GM21390 (cell line): ENCODE data around the gene ANKIB1.
"Not testable (repeated sequence)": the region's sequence is repeated elsewhere in the genome, so short reads cannot be mapped to it uniquely, and the experiment has no call there.

ENCODE experiments used
- ATAC-seq: cut with Tn5 transposase; IDR thresholded peaks from one replicate; pipeline ENCODE4 v1.9.1; 2021; ENCODE audit not compliant: unreplicated experiment

Gene ANKIB1

DNA sequence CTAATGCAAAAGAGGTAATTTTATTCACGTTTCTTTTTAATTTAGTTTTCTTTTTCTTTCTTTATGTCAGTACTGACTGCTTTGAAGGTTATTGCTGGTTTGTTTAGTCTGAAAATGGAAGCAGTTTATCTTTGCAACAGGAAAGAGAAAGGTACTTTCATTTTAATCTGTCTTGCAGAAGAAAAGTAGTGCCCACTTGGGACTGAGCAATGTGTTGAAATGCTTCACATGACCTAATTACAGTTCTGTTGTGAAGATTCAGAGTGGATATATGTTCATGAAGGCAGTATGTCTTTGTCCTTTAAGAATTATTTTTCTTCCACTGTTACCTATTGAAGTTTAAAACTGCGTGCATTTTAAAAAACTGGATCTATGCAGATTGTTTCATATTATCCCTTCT lies 80.1 kb downstream of the ANKIB1 start:
- ATAC-seq = no peak

DNA sequence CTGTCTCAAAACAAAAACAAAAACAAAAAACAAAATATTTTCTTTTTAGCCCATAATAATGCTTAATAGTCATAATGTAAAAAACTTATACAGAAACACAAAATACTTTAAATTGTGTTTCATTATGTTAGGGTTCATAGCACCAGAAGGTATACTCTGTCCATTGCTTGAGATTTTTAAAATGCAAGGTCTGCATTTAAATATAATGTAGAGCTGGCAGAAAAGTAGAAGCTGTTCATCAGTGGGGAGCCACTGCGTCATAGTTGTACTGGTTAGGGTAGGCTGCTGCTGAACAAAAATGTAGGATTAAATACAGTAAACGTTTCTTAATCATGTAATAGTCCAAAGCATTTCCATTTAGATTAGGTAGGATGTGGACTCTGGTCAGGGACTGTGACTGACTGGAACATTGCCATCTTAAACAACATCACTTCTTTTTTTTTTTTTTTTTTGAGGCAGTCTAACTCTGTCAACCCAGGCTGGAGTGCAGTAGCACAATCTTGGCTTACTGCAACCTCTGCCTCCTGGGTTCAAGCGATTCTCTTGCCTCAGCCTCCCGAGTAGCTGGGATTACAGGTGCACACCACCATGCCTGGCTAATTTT lies 85.2 kb downstream of the ANKIB1 start:
- no peak for ATAC-seq

DNA sequence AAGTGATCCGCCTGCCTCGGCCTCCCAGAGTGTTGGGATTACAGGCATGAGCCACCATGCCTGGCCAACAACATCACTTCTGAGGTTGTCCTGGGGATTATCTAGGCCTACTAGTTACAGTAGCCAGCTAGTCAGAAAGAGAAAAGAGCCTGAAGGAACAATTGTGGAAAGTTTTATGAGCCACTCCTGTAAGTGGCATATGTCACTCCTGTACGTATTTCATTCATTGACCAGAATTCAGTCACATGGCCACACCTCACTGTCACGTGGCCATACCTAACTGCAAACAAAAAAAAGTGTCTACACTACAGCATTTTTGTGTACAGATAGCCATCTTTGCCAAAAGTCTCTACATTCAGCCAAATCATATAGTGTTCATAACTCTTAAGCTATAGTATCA lies 85.7 kb downstream of the ANKIB1 start:
- no peak for ATAC-seq

DNA sequence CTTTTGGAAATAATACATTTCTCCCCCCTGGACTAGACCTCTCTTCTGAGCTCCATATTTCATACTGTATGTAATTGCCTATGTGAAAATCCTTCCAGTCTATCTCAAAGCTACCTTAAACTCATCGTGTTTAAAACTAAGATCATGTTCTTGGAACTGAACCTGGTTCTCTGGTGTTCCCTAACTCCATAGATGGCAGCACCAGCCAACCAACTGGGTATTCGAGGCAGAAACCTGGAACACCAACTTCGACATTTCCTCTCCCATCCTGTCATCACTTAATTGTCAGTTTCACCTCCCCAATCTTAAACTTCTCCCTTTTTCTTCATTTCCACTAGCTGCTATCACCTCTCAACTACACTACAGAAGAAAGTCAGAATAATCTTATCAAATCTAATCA lies 87.0 kb downstream of the ANKIB1 start:
- ATAC-seq = no peak

DNA sequence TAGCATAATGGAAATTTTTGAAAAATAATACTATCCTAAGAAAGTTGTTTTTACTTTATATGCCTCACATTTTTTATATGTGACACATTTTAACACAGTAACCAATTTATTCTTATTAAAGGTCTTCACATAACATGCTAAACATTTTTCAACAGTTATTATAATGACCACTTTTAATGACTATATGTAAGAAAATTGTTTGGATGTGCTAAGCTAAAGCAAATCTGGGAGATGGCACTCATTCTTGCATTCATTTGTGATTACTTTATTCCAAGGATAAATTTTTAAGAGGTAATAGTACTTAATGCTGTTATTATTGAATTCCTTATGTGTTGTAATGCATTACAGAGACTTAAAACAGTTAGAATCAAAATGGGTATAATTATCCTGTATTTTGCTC lies 88.1 kb downstream of the ANKIB1 start:
- no peak for ATAC-seq

DNA sequence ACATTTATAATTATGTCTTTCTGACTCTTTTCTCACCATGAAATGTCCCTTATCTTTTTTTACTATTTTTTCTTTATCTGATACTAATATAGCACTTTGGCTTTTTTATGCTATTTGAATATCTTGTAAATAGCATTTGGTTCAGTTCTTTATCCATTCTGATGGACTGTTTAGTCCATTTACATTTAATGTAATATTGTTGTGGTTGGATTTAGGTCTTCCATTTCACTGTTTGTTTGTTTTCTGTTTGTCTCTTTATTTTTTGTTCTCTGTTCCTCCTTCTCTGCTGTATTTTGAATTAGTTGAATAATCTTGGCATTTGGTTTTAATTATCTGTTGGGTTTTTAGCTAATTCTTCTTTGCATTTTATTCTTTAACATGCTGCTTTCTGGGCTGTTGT lies 89.8 kb downstream of the ANKIB1 start:
- ATAC-seq = no peak

DNA sequence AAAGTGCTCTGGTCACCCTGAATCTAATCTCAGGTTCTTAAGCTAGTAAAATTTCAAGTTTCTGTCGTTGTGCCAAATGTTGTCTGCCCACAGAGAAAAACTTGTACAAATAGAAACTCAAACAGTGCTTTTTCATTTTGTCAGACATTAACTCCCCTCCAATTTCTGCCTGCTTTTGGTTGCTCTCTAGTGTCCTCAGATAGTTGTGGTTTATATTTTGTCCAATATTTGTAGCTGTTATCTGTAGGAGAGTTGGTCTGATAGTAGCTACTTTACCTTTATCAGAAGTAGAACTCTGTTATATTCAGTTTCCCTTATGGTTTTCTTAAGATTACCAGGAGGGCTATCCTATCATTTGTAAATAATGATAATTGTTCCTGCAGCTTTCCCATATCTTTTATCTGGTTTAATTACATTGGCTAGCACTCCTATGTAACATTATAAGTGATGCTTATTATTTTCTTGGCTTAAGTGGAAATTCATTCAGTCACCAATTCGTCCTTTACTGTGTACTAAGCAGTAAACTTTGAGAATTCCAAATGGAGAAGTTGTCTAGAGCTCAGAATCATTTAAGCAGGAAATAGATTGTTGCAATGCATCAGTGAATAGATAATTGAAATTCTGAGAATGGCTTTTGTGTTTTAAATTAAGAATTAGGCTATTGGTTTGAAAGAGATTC lies 91.0 kb downstream of the ANKIB1 start:
- no peak for ATAC-seq

DNA sequence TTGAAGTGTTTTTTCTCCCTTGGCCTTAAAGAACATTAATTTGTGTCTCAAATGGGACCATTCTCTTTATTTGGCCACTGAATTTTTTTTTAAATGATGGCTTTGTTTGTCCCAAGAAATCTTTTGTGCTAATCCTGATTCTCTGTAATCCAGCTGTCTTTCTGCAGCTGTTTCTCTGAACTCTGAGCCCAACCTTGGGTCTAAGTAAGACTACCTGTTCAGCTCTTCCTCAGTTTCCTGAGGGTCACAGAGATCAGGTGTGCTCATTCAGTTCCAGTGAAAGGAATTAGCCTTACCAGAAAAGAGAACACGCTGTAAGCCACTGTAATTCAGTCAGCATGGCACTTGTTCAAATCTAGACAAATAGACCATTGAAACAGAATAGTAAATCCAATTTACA lies 94.2 kb downstream of the ANKIB1 start:
- ATAC-seq = no peak

DNA sequence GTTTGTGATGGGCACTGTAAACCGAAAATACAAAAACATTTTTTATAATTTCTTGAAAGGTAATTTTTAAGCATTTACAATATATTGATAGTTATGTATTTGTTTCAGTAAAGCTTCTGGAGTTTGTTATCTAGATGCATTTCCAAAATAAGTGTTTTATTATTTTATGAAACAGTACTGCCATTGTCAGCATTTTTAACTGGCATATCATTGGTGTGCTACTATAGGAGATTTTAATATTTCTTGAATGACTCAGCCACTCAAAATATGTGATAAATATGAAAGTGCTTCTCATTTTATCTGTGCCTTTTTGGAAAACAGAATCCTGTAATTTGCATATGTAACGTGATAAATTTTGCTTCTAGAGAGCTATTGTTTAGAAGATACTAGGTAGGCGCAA lies 97.9 kb downstream of the ANKIB1 start:
- no peak for ATAC-seq

DNA sequence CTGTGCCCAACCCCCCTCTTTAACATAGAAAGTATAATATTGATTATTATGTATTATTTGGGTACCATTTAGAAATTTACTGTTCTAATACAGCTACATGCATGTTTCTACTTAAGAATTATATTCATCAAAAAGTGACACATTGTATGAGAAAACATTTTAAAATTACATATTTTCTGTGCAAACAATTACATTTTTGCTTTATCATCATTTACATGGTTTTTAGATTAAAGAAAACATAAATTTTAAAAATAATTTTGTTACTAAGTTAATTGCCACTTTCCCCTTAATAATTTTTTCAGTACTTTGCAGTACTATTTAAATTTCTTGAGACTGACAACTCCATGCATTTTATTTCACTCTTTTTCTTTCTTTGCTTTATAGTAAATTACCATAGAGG lies 106.2 kb downstream of the ANKIB1 start:
- no peak for ATAC-seq

DNA sequence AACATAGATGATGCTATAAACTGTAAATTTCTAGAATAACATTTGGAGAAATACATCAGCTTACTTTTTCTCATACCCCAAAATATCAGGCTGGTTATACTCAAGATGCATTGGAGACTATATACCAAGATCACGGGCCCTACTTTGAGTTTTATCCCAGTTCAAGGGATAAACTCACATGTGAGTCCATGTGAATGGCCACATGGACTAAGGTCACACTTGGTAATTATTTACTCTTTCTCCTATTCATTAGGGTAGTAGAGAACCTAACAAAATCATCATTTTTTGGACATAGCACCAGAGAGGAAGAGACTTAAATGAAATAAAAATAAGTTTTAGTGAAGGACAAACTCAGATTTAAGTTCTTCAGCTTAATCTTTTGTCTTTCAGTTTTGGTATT lies 108.4 kb downstream of the ANKIB1 start:
- ATAC-seq = no peak

DNA sequence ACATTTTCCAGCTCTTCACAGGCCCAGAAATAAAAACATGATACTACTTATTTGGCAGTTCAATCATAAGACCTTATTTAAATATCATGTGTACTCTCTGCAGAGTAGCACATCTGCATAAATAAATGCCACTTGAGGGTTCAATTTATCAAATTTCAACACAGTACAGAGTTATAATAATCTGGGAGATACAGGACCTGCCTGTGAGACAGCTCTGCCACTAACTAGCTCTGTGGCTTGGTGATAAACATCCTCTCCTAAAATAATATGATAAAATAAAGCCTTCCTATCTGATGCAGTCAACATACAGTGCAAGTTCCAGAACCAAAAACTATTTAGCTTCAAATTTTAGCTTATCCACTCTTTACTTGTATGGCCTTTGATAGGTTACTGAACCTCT lies 110.6 kb downstream of the ANKIB1 start:
- ATAC-seq = no peak

DNA sequence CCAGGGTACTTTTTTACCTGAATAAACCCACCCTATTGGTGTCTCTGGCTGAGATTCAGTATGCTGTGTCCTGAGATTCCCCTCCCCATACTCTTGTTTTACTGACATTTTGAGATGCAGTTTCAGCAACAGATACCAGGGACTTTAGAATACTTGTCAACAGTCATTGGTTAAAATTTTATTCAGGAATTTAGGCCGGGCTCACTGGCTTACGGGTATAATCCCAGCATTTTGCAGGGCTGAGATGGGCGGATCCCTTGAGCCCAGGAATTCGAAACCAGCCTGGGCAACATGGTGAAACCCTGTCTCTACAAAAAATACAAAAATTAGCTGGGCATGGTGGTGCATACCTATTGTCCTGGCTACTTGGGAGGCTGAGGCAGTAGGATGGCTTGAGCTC lies 111.5 kb downstream of the ANKIB1 start:
- ATAC-seq = no peak

DNA sequence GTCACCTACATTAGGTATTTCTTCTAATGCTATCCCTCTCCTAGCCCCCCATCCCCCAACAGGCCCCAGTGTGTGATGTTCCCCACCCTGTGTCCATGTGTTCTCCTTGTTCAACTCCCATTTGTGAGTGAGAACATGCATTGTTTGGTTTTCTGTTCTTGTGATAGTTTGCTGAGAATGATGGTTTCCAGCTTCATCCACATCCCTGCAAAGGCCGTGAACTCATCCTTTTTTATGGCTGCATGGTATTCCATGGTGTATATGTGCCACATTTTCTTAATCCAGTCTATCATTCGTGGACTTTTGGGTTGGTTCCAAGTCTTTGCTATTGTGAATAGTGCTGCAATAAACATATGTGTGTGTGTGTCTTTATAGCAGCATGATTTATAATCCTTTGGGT lies 113.4 kb downstream of the ANKIB1 start:
- ATAC-seq = not testable (repeated sequence)

DNA sequence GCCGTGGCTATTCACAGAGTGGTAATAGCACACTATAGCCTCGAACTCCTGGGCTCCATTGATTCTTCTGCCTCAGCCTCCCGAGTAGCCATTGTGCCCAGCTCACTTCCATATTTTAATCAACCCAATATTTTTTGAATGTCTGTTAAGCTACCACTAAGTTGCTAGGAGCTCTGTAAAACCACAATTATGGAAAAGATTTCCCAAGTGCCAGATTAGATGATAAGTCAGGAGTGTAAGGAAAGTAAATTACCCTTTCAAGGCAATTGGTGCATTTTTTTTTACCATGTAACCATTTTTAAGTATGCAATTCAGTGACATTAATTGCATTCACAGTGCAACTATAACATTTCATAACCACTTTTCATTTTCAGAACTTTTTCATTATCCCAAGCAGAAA lies 114.0 kb downstream of the ANKIB1 start:
- no peak for ATAC-seq

DNA sequence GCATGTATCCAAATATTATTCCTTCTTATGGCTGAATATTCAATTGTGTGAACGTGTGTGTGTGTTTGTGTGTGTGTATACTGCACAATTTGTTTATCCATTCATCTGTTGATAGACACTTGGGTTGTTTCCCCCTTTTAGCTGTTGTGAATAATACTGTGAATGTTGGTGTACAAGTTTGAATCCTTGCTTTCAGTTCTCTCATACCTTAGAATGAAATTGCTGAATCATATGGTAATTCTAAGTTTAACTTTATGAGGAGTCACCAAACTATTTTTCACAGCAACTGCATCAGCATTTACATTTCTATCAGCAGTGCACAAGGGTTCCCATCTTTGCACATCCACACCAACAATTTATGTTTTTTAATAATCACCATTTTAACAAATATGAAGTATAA lies 114.6 kb downstream of the ANKIB1 start:
- ATAC-seq = no peak

DNA sequence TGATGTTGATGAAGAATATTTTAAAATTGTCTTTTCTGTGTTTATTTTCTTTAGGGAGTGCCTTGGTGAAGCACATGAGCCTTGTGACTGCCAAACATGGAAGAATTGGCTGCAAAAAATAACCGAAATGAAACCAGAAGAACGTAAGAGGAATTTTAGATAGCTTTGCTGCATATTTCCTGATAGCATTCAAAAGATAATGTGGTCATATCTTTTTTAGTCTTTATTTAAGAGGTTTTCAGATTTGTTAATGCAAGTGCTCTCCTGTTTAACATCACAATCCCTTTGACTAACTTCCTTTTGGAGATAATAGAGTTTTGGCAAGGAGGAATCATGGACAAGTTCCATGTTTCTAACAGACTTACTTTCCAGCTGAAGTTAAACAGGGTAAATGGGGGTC lies 116.4 kb downstream of the ANKIB1 start:
- ATAC-seq = no peak

DNA sequence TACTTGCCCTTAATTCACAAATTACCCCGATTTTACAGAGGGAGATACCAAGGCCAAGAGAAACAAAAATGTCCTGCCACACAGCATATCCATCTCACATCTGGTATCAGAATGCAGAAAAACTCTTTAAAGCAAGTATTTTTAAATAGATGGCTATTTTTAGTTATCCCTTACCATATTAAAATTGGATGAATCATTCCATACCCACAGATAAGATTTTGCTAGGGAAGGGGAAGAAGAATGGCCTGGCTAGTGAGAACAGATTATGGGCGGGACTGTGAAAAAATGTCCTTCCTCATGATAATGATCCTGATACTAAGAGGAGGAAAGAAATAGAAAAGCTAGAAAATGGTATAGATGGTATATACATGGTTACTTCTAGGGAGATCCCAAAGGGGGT lies 121.0 kb downstream of the ANKIB1 start:
- no peak for ATAC-seq

DNA sequence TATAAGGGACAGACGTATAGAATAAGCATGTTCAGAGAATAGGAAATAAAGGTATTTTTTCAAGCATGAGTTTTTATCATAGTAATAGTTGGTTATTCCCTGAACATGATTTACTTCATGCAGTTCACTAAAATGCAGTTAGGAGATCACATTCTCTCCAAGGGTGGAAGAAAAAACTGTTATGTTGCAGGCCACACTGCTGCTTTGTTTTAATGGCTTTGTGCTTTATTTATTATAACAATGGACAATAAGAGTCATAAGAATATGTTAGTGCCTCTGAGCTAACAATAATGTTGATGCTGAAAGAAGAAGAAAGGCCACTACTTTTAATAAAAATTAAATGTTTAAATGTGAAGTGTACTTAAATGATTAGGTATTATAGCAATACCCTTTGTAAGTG lies 123.0 kb downstream of the ANKIB1 start:
- ATAC-seq = no peak

DNA sequence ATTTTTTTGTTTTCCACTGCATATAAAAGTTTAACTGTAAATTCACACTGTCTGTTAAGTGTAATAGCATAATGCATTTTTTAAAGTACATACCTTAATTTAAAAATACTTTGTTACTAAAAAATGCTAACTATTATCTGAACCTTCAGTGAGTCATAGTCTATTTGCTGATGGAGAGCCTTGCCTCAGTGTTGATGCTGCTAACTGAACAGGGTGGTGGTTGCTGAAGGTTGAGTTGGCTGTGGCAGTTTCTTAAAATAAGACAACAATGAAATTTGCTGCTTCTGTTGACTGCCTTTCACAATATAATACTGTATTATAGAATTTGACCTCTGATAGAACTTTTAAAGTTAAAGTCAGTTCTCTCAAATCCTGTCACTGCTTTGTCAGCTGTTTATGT lies 129.2 kb downstream of the ANKIB1 start:
- ATAC-seq = no peak

DNA sequence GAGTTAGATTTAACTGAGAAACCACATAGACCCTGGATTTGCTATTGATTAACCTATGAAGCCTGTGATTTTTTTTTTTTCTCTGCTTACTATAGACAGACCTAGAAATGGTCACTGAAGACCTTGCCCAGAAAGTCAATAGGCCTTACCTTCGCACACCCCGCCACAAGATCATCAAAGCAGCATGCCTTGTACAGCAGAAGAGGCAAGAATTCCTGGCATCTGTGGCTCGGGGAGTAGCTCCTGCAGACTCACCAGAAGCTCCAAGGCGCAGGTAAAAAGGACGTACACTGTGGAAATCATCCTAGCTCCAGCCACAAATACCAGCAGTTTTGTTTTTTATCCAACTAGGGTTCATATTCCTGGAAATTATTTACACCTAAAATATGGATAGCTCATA lies 145.3 kb downstream of the ANKIB1 start:
- no peak for ATAC-seq

DNA sequence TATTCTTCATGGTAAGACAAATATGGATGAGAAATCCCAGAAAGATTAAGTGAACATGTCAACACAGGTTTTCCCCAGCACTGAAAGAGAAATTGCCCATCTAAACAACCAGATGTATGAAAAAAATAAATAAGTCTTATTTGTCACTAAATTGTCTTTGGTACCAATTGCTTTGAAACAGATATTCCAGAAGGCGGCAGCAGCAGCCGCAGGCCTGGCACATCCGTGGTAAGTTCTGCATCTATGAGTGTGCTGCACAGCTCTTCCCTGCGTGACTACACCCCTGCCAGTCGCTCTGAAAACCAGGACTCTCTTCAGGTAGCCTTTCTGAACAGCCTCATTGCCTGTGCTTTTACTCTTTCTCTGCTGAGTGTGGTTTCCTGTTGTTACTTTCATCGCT lies 151.8 kb downstream of the ANKIB1 start:
- ATAC-seq = no peak

DNA sequence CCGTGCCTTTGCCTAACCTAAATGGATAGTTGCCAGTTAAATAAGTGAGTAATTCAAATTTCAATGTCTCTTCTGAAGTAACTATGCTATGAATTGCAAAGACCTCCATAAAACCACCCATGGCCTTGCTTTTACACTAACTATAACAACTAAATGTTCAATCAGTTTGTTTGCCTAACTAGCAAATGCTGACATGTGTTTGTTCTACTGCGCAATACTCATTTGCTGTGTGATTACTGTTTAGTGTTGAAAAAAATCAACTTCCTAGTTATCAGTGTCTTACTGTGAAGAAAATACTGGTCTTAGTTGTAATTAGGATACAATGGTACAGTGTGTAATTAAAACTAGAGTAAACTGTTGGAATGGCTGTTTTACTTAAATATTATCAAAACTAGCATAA lies 154.2 kb downstream of the ANKIB1 start:
- no peak for ATAC-seq
